ENCODE measurements around the gene ADGRA1. TPM values are rescaled to one million over a fixed set of nuclear protein-coding genes. Genes with fewer than 3 reads are reported as not detected.
A peak's percentile ranks its signal among the peaks of the same experiment; 100 is the strongest.

ADGRA1 gene, protein sequence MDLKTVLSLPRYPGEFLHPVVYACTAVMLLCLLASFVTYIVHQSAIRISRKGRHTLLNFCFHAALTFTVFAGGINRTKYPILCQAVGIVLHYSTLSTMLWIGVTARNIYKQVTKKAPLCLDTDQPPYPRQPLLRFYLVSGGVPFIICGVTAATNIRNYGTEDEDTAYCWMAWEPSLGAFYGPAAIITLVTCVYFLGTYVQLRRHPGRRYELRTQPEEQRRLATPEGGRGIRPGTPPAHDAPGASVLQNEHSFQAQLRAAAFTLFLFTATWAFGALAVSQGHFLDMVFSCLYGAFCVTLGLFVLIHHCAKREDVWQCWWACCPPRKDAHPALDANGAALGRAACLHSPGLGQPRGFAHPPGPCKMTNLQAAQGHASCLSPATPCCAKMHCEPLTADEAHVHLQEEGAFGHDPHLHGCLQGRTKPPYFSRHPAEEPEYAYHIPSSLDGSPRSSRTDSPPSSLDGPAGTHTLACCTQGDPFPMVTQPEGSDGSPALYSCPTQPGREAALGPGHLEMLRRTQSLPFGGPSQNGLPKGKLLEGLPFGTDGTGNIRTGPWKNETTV
- not detected for total RNA-seq

DNA sequence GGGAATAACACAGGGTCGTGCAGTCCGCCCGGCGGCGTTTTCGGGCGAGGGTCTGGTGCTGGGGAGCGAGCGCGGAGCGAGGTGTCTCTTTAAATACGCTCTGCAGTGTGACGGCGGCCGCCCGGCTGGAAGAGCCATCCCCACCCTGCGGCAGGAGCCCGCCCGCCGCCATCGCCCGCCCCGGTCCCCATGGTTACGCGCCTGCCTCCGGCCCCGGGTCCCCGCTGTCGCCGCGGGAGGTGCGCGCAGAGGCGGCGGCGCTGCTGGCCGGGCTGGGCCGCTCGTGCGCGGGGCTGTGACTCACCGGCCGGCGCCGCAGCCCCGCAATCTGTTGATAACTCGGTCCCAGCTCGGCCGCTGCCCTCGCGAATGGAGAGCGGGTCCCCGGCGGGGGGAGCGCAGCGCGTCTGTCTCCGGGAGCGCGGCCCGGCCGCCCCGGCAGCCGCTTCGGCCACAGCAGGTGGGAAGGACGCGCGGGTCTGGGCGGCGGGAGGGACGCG is at the start of gene ADGRA1:
Gene ADGRA1, plus strand, starts transcription at position 246 of the 500 bp plus-strand sequence. CDS start 986 bp downstream, outside the sequence.
- no peaks in the 10 kb centered on the region for H3K9me3 Mint-ChIP-seq (ENCODE audit: low read depth)
- H3K36me3 Mint-ChIP-seq (ENCODE audit: low read depth): no peaks in the 10 kb centered on the region
- peaks cover 14% of the 10 kb centered on the region for H3K27me3 Mint-ChIP-seq
- H3K4me3 Mint-ChIP-seq: no peak within 1 kb of the TSS
- no peaks in the 10 kb centered on the region for H3K4me1 Mint-ChIP-seq
- ChIA-PET POLR2A (no interaction called here), CTCF (no interaction called here)
- H3K27ac Mint-ChIP-seq: no peak within 1 kb of the TSS
- DNase-seq (peak; percentile 16), ATAC-seq (no peak)
- intact Hi-C loops (cut with DNase I, micrococcal nuclease): no loop called here

GRCh38 chr10:133038036-133038823 is 49.5 kb upstream of the ADGRA1 start:
- POLR2A ChIA-PET: no interaction called here
- Mint-ChIP-seq H3K9me3 (ENCODE audit: low read depth) (no peaks in the 10 kb centered on the region), H3K27ac (no peak overlapping the region), H3K4me3 (no peak overlapping the region), H3K27me3 (peaks cover 5% of the 10 kb centered on the region), H3K36me3 (ENCODE audit: low read depth) (no peaks in the 10 kb centered on the region), H3K4me1 (no peaks in the 10 kb centered on the region)
- DNase-seq (no peak), ATAC-seq (no peak)
- intact Hi-C loops (cut with DNase I, micrococcal nuclease): no loop called here
- CTCF ChIA-PET: no interaction called here

- Mint-ChIP-seq H3K4me3 (no peak overlapping the region), H3K27me3 (peaks cover 5% of the 10 kb centered on the region), H3K9me3 (ENCODE audit: low read depth) (no peaks in the 10 kb centered on the region), H3K4me1 (no peaks in the 10 kb centered on the region), H3K27ac (no peak overlapping the region), H3K36me3 (ENCODE audit: low read depth) (no peaks in the 10 kb centered on the region)
- DNase-seq: no peak
- ChIA-PET POLR2A (no interaction called here), CTCF (no interaction called here)
- intact Hi-C loops (cut with DNase I, micrococcal nuclease): no loop called here
- no peak for ATAC-seq
Observed at GRCh38 chr10:133039107-133039802, 48.5 kb upstream of the ADGRA1 start.

DNA sequence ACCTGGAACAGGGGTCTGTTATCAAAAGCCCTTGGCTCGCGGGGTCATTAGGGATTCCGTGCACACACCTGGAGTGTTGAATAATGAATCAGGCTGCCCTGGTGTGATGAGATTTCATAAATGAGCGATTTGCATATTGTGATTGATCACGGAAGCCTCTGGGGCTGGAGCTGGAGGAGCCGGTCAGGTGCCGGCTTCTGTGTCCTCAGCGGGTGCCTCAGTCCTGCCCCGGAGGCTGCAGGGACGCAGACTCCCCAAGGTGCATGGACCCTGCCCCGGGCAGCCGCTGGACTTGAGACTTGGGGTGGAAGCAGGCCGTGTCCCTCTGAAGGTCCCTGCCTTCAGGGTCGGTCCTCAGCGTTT is 47.9 kb upstream of the ADGRA1 start:
- no peak overlapping the region for H3K4me3 Mint-ChIP-seq
- no peak overlapping the region for H3K27ac Mint-ChIP-seq
- intact Hi-C loops (cut with DNase I, micrococcal nuclease): no loop called here
- H3K9me3 Mint-ChIP-seq (ENCODE audit: low read depth): no peaks in the 10 kb centered on the region
- no peak for DNase-seq
- ChIA-PET CTCF (no interaction called here), POLR2A (no interaction called here)
- no peak for ATAC-seq
- no peaks in the 10 kb centered on the region for H3K4me1 Mint-ChIP-seq
- no peaks in the 10 kb centered on the region for H3K36me3 Mint-ChIP-seq (ENCODE audit: low read depth)
- peaks cover 5% of the 10 kb centered on the region for H3K27me3 Mint-ChIP-seq

- Mint-ChIP-seq H3K9me3 (ENCODE audit: low read depth) (no peaks in the 10 kb centered on the region), H3K27ac (no peak overlapping the region), H3K36me3 (ENCODE audit: low read depth) (no peaks in the 10 kb centered on the region), H3K4me1 (no peaks in the 10 kb centered on the region), H3K27me3 (peaks cover 5% of the 10 kb centered on the region), H3K4me3 (no peak overlapping the region)
- no peak for DNase-seq
- intact Hi-C loops (cut with DNase I, micrococcal nuclease): no loop called here
- ChIA-PET POLR2A (no interaction called here), CTCF (no interaction called here)
- ATAC-seq: no peak
Observed at GRCh38 chr10:133040198-133040597, 47.5 kb upstream of the ADGRA1 start.

DNA sequence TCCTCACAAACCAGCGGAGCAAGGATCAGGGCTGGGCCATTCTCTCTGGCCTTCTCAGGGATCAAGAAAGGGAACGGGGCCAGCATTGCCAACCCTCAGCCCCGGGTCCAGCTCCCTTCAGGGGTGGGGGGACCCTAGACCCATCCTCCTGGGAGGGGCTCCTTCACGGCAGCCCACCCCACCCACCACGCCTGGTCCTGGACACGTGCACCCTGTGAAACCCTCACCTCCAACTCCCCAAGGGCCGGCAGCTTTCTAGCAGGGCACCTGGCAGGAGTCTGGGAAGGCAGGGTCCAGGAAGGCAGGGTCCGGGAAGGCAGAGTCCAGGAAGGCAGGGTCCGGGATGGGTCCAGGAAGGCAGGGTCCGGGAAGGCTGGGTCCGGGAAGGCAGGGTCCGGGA is 46.6 kb upstream of the ADGRA1 start:
- ChIA-PET CTCF (no interaction called here), POLR2A (no interaction called here)
- H3K4me1 Mint-ChIP-seq: no peaks in the 10 kb centered on the region
- ATAC-seq (peak; percentile 47), DNase-seq (no peak)
- H3K9me3 Mint-ChIP-seq (ENCODE audit: low read depth): no peaks in the 10 kb centered on the region
- H3K27me3 Mint-ChIP-seq: peaks cover 5% of the 10 kb centered on the region
- H3K4me3 Mint-ChIP-seq: no peak overlapping the region
- intact Hi-C loops (cut with DNase I, micrococcal nuclease): no loop called here
- no peak overlapping the region for H3K27ac Mint-ChIP-seq
- H3K36me3 Mint-ChIP-seq (ENCODE audit: low read depth): no peaks in the 10 kb centered on the region

DNA sequence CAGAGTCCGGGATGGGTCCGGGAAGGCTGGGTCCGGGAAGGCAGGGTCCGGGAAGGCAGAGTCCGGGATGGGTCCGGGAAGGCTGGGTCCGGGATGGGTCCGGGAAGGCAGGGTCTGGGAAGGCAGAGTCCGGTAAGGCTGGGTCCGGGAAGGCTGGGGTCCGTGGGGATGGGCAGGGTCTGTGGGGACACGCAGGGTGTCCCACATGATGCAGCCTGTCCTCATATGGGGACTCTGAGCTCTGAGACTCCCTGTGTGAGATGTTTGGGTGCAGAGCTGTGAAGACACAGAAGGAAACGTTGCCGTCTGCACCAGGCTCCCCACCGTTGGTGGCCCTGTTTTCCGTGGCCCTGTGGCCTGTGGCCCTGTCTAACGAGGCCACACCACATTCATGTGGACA is 45.7 kb upstream of the ADGRA1 start:
- Mint-ChIP-seq H3K27me3 (peaks cover 5% of the 10 kb centered on the region), H3K27ac (no peak overlapping the region), H3K9me3 (ENCODE audit: low read depth) (no peaks in the 10 kb centered on the region), H3K4me3 (no peak overlapping the region), H3K36me3 (ENCODE audit: low read depth) (no peaks in the 10 kb centered on the region), H3K4me1 (no peaks in the 10 kb centered on the region)
- intact Hi-C loops (cut with DNase I, micrococcal nuclease): no loop called here
- CTCF ChIA-PET: no interaction called here
- ATAC-seq (peak; percentile 33), DNase-seq (peak; percentile 25)
- POLR2A ChIA-PET: no interaction called here

- DNase-seq: no peak
- no peak for ATAC-seq
- no peak overlapping the region for H3K27ac Mint-ChIP-seq
- POLR2A ChIA-PET: no interaction called here
- intact Hi-C loops (cut with DNase I, micrococcal nuclease): no loop called here
- no peaks in the 10 kb centered on the region for H3K9me3 Mint-ChIP-seq (ENCODE audit: low read depth)
- H3K27me3 Mint-ChIP-seq: peaks cover 5% of the 10 kb centered on the region
- H3K4me3 Mint-ChIP-seq: no peak overlapping the region
- CTCF ChIA-PET: interaction anchor here (0.6 kb wide), 1 partner anchor 140 kb away, joined by 3 read pairs; no protein-coding TSS in a partner anchor
- H3K36me3 Mint-ChIP-seq (ENCODE audit: low read depth): no peaks in the 10 kb centered on the region
- no peaks in the 10 kb centered on the region for H3K4me1 Mint-ChIP-seq
Observed at GRCh38 chr10:133042816-133043215, 44.9 kb upstream of the ADGRA1 start.

DNA sequence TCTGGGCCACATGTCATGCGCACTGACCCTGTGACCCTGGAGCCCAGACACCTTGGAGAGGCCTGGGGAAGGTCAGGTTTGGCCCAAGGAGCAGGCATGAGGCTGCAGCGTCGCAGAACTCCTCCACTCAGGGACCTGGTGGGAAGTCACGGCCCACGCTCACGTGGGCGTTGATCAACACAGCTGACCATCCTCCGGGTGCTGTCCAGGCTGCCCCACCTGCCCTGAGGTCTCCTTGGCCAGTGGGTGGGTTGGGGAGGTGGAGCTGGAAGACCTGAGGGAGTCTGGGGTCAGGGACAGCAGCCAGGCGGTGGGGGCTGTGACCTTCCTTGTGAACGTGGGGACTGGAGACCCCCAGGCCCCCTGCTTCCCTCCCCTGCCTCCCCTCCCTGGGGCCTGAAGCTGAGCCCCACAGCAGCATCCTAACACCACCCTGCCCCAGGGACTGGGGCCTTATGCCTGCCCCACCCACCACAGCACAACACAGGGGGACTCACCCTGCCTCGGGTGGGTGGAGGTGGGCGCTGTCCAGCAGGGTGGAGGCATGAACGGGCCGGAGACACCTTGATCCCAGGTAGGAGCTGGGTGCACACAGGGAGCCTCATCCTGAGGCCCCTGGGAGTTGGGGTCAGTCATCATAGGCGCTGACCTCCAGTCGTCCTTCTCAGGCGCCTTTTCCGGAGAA is 44.0 kb upstream of the ADGRA1 start:
- ChIA-PET POLR2A (no interaction called here), CTCF (interaction anchor here (0.6 to 0.8 kb wide), 2 partner anchors 141 to 389 kb away, joined by 3 read pairs; no protein-coding TSS in a partner anchor)
- intact Hi-C loops (cut with DNase I, micrococcal nuclease): no loop called here
- ATAC-seq: no peak
- no peaks in the 10 kb centered on the region for H3K9me3 Mint-ChIP-seq (ENCODE audit: low read depth)
- H3K27ac Mint-ChIP-seq: no peak overlapping the region
- no peaks in the 10 kb centered on the region for H3K36me3 Mint-ChIP-seq (ENCODE audit: low read depth)
- no peaks in the 10 kb centered on the region for H3K4me1 Mint-ChIP-seq
- peaks cover 3% of the 10 kb centered on the region for H3K27me3 Mint-ChIP-seq
- DNase-seq: no peak
- H3K4me3 Mint-ChIP-seq: no peak overlapping the region

GRCh38 chr10:133044401-133044811 is 43.3 kb upstream of the ADGRA1 start:
- Mint-ChIP-seq H3K9me3 (ENCODE audit: low read depth) (no peaks in the 10 kb centered on the region), H3K4me1 (no peaks in the 10 kb centered on the region), H3K27ac (no peak overlapping the region), H3K4me3 (no peak overlapping the region), H3K36me3 (ENCODE audit: low read depth) (no peaks in the 10 kb centered on the region), H3K27me3 (peaks cover 2% of the 10 kb centered on the region)
- ChIA-PET CTCF (interaction anchor here (0.8 kb wide), 1 partner anchor 390 kb away, joined by 3 read pairs; no protein-coding TSS in a partner anchor), POLR2A (no interaction called here)
- ATAC-seq (no peak), DNase-seq (no peak)
- intact Hi-C loops (cut with DNase I, micrococcal nuclease): no loop called here

All from activated CD4-positive, alpha-beta T cell treated with anti-CD3 and anti-CD28 coated beads for 36 hours (primary cell).